Nephron (organoid): Measurements from ENCODE around the gene RALB.

Experiments used
- H3K27ac Mint-ChIP-seq, 3 experiments: 2 replicates each; pipeline ENCODE4 v1.8.0; 2020; ENCODE audit warnings: mixed read lengths in 3 of 3, mild to moderate bottlenecking in 2 of 3, moderate library complexity in 1 of 3
- H3K27me3 Mint-ChIP-seq: 2 replicates; pipeline ENCODE4 v1.8.0; 2021; ENCODE audit warnings: low read depth, mild to moderate bottlenecking, moderate library complexity, mixed read lengths
- H3K36me3 Mint-ChIP-seq: 2 replicates; pipeline ENCODE4 v1.8.0; 2020; ENCODE audit warnings: low read depth, mixed read lengths
- H3K4me1 Mint-ChIP-seq: 2 replicates; pipeline ENCODE4 v1.8.0; 2020; ENCODE audit warnings: mixed read lengths
- H3K4me3 Mint-ChIP-seq, 3 experiments: 2 replicates each; pipeline ENCODE4 v1.8.0; 2020; ENCODE audit warnings: mild to moderate bottlenecking in 3 of 3, mixed read lengths in 3 of 3, moderate library complexity in 2 of 3
- H3K9me3 Mint-ChIP-seq: 2 replicates; pipeline ENCODE4 v1.8.0; 2020; ENCODE audit warnings: mixed read lengths
- TF ChIP-seq, protein P1 (sequence below), 3 experiments: fragments of 200-600 bp; sonication (generic); IDR thresholded peaks; one replicate each; pipeline ENCODE4 v1.5.0; 2021; ENCODE audit warnings: antibody characterized with exemption in 3 of 3; ENCODE audit not compliant: unreplicated experiment in 3 of 3

The RALB gene

DNA sequence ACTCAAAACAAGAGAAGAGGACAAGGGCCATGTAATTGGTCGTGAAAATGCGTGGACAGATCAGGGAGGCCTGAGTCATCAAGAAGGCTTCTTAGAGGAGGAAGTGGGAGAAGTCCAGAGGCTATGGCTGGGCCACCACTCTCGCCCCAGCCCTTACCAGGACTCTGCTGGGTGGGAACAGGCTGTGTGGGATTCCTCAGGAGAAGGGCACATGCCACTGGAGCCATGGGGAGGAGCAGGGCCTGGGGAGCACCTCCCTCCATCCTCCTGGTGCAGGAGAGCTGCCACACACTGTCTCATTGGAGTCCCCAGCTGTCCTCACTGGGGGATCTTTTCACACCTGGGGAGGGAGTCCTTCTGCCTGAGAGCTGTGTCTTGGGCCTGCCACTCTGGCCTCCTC lies 9.4 kb upstream of the RALB start:
- H3K4me1 Mint-ChIP-seq, result peaks cover 33% of the 10 kb centered on the region
- no peaks in the 10 kb centered on the region for H3K9me3 Mint-ChIP-seq
- H3K27me3 Mint-ChIP-seq, result peaks cover 43% of the 10 kb centered on the region
- H3K4me3 Mint-ChIP-seq, result no peak overlapping the region
- no peaks in the 10 kb centered on the region for H3K36me3 Mint-ChIP-seq
- peak overlapping the region in 1 of 3 experiments; percentile 29 for H3K27ac Mint-ChIP-seq
- TF ChIP-seq, protein P1, sequence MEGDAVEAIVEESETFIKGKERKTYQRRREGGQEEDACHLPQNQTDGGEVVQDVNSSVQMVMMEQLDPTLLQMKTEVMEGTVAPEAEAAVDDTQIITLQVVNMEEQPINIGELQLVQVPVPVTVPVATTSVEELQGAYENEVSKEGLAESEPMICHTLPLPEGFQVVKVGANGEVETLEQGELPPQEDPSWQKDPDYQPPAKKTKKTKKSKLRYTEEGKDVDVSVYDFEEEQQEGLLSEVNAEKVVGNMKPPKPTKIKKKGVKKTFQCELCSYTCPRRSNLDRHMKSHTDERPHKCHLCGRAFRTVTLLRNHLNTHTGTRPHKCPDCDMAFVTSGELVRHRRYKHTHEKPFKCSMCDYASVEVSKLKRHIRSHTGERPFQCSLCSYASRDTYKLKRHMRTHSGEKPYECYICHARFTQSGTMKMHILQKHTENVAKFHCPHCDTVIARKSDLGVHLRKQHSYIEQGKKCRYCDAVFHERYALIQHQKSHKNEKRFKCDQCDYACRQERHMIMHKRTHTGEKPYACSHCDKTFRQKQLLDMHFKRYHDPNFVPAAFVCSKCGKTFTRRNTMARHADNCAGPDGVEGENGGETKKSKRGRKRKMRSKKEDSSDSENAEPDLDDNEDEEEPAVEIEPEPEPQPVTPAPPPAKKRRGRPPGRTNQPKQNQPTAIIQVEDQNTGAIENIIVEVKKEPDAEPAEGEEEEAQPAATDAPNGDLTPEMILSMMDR (IDR thresholded peaks at IDR 0.05; ENCODE audit: unreplicated experiment in 3 of 3), result no peak

DNA sequence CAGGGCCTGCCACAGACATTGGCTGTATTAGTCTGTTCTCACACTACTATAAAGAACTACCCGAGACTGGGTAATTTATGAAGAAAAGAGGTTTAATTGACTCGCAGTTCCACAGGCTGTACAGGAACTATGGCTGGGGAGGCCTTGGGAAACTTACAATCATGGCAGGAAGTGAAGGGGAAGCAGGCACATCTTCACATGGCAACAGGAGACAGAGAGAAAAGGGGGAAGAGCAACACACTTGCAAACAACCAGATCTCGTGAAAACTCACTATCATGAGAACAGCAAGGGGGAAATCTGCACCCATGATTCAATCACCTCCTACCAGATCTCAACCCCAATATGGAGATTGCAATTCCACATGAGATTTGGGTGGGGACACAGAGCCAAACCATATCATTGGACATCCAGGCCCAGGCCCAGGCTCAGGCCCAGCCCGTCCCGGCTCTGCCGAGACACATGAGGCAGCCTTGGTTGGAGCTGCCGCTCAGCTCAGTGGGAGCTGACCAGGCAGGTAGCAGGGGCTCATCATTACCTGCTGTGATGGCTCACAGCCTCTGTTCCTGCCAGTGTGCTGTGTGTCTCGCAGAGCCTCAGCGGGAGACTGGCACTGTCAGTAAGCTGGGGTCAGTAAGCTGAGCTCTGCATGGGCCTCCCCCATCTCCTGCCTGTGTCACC lies 8.6 kb upstream of the RALB start:
- peak overlapping the region in 2 of 3 experiments; percentile 12 to 44 for H3K27ac Mint-ChIP-seq
- H3K27me3 Mint-ChIP-seq, result peaks cover 43% of the 10 kb centered on the region
- H3K36me3 Mint-ChIP-seq, result no peaks in the 10 kb centered on the region
- H3K4me1 Mint-ChIP-seq, result peaks cover 33% of the 10 kb centered on the region
- H3K9me3 Mint-ChIP-seq, result no peaks in the 10 kb centered on the region
- TF ChIP-seq, protein P1 (IDR thresholded peaks at IDR 0.05; ENCODE audit: unreplicated experiment in 3 of 3), result no peak
- no peak overlapping the region for H3K4me3 Mint-ChIP-seq

DNA sequence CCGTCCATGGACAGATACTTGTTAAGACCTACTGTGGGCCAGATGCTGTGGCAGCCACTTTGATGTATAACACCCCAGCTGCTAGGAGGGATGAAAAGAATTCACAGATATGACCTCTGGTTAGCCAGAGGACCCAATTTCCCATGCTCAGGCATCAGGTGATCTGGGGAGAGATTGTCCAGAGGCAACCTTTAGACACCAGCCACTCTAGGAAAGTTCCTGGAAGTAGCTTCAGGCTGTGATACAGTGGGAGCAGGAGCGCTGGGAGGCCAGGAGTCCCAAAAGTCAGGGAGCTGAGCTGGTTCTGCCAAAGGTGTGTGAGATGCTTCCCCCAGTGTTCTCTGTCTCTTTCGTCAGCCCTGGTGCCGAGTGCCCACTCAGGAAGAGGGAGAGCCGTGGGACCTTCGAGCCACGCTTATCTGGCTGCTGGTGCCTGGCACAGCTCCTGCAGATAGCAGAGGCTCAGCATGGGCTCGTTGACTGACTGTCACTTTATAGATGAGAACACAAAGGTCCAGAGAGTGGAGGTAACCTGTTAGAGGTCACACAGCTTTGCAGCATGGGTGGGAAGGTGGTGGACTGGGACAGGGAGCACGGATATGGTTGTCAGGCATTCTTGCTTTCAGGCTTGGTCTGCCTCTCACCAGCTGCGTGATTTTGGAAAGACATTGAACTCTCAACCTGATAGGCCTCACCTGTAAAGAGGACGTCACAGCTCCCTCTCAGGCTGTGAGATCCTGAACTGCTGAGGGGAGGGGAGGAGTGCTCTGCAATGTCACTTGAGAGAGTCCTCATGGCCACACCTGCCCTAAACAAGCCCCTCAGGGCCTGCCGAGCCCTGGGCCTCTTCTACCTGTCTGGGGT lies 7.8 kb upstream of the RALB start:
- H3K36me3 Mint-ChIP-seq, result no peaks in the 10 kb centered on the region
- TF ChIP-seq, protein P1 (IDR thresholded peaks at IDR 0.05; ENCODE audit: unreplicated experiment in 3 of 3), result no peak
- H3K27me3 Mint-ChIP-seq, result peaks cover 44% of the 10 kb centered on the region
- H3K27ac Mint-ChIP-seq, result peak overlapping the region in 1 of 3 experiments; percentile 66
- no peaks in the 10 kb centered on the region for H3K9me3 Mint-ChIP-seq
- H3K4me3 Mint-ChIP-seq, result peak overlapping the region in 1 of 3 experiments; percentile 8
- peaks cover 33% of the 10 kb centered on the region for H3K4me1 Mint-ChIP-seq

DNA sequence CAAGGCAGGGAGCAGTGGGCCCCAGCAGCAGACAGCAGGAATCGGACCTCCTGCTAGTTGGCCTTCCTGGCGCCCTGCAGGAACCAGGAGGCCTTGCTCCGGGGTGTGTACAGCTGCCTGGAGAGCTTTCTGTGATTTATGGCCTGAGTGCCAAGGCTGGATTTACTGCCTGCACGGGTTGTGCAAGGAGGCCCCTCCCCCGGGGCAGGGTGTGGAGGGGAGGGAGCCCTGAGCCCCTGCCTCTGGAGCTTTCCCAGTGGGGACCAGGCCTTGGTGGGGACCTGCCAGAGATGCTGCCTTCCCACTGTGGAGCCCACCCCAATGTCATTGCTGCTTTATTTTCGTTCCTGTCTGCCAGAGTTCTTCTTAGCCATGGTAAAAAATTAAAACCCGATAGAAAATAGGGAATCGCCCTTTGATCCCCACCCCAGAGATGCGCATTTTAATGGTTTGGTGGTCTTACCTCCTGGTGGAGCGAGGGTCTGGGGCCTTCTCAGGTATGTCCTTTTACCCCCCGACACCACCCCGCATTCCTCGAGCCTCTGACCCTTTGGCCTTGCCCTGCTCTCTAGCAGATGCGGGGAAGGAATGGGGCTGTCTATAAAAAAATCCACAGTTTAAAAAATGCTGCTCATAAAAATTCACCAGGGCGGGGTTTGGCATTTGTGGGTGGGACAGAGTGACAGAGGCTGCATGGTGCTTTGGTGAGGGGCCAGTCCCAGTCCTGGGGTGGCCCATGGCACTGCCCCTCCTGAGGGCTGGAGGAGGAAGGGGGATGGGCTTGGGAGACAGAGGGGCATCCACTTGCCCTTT lies 6.9 kb upstream of the RALB start:
- H3K27me3 Mint-ChIP-seq, result peaks cover 53% of the 10 kb centered on the region
- H3K4me3 Mint-ChIP-seq, result no peak overlapping the region
- TF ChIP-seq, protein P1 (IDR thresholded peaks at IDR 0.05; ENCODE audit: unreplicated experiment in 3 of 3), result no peak
- H3K27ac Mint-ChIP-seq, result peak overlapping the region in 1 of 3 experiments; percentile 66
- no peaks in the 10 kb centered on the region for H3K9me3 Mint-ChIP-seq
- H3K4me1 Mint-ChIP-seq, result peaks cover 33% of the 10 kb centered on the region
- no peaks in the 10 kb centered on the region for H3K36me3 Mint-ChIP-seq

DNA sequence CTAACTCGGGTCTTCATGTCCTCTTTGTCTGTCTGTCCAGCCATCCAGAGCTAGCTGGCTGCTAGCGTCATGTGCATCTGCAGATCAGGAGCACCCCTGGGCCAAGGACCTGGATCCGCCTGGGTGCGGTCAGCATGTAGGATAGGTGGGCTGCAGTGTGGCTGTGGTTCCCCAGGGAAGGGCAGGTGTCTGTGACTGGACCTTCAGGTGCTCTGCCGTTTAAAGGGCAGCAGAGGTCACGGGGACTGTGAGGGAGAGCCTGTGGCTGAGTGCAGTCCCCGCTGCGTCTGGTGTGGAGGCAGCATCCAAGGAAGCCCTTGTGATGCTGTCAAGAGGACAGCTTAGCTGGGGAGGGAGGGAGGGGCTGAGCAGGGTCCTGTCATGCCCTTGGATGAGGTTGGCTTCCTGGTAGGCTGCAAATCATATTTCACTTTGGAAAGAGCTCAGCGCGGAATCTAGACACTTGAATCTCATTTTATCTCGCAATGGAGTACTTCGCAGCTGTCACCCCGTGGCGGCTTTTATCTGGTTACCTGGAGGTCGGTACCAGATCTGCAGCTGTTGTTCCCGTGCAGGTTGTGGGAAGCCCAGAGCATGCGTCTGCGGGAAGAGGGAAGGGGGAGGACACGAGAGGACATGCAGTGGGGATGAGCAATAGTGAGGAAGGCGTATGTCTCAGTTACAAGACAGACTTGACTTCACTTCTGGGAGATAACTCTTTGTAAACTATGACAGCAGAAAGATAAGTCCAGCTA lies 5.9 kb upstream of the RALB start:
- Mint-ChIP-seq H3K27ac (peak overlapping the region in 1 of 3 experiments; percentile 48), H3K4me3 (peak overlapping the region in 1 of 3 experiments; percentile 28), H3K4me1 (peaks cover 34% of the 10 kb centered on the region)

More for the DNA sequence above, 5.9 kb upstream of the RALB start:
- Mint-ChIP-seq H3K9me3 (no peaks in the 10 kb centered on the region), H3K36me3 (no peaks in the 10 kb centered on the region), H3K27me3 (peaks cover 57% of the 10 kb centered on the region)
- TF ChIP-seq, protein P1 (IDR thresholded peaks at IDR 0.05; ENCODE audit: unreplicated experiment in 3 of 3), result no peak
